Kidney glomerular epithelial cell (primary cell): ENCODE data around the gene SERPINB11.
"Not testable (repeated sequence)": the region's sequence is repeated elsewhere in the genome, so short reads cannot be mapped to it uniquely, and the experiment has no call there.

ENCODE experiments used
- DNase-seq: peaks from one replicate; lab custom pipeline; 2025; lab: John Stamatoyannopoulos, UW

The SERPINB11 gene

DNA sequence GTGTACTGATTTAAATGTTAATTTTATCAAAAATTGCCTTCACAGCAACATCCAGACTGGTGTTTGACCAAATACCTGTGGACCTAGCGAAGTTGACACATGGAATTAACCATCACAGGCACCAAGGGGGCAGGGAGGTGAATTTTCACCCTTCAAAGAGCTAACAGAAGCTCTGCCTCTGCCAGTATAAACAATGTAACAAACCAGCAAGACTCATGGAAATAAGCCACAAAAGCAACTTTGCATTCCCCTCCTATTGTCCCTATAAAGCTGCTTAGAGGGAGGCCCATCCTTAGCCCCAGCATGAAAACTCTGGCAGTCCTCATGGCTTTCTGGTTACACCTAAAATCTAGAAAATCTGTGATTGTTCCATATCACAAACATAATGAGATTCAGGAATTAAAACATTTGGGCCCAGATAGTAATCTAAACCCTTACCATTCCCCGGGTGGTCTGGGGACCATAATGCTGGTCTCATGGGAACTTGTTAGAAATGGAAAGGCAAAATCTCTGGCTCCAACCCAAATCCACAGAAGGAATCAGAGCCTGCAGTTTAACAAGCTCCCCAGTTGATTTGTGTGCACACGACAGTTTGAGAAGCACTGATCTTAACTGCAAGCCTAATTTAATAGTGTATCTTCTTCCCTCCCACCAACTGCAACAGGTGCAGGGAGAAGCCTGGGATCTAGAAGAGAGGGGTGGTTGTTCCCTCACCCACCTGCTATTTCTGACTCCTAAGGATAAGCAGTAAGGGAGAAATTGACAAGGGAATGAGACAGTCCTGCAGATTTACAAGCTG lies 23.1 kb downstream of the SERPINB11 start:
- no peak for DNase-seq

DNA sequence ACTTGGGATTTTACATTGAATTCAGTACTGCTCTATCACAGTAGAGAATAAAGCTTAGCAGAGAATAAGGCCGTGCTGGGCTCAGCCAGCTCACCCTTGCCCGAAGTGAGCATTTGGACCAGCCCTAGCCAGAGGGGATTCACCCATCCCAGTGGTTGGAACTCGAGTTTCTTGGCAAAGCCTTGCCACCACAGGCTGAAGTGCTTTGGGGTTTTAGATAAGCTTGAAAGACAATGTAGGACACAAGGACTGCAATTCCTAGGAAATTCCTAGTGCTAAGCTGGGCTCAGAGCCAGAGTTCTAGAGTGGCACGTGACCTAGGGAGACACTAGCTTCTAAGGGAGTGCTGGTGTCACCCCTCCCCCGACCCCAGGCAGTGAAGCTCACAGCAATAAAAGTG lies 28.0 kb downstream of the SERPINB11 start:
- no peak for DNase-seq

DNA sequence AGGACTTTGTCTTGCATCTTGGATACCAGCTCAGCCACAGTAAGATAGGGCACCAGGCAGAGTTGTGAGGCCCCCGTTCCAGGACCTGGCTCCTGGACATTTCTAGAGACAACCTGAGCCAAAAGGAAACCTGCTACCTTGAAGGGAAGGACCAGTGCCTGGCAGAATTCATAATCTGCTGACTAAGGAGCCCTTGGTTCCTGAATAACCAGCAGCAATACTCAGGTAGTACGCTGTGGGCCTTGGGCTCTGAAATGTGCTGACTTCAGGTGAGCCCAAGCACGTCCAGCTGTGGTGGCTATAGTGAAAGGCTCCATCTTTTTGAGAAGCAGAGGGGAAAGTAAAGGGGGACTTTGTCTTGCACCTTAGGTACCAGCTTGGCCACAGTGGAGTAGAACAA lies 28.5 kb downstream of the SERPINB11 start:
- DNase-seq, result no peak

DNA sequence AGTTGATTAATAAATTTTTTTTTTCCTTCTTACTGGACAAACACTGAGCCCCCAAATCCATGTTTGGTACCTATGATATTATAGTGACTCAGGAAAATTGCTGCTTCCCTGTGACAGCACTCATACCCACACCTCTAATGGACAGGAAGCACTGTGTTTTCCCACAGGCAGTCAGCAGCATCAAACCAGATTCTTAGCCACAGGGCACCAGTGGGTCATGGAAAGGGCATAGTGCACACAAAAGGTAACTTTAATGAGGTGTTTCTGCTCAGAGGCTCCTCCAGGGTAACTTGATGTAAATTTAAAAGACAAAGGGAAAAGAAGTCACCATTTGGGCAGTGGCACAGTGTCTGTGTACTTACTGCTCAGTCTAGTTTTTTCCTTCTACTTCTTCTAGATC lies 34.1 kb downstream of the SERPINB11 start:
- DNase-seq, result peak; percentile 77

GRCh38 chr18:63741769-63742168 lies 39.0 kb downstream of the SERPINB11 start:
- peak; percentile 3 for DNase-seq

- DNase-seq, result no peak
Measured at GRCh38 chr18:63747006-63747405, 44.2 kb downstream of the SERPINB11 start.

GRCh38 chr18:63749489-63749888 lies 46.7 kb downstream of the SERPINB11 start:
- no peak for DNase-seq

DNA sequence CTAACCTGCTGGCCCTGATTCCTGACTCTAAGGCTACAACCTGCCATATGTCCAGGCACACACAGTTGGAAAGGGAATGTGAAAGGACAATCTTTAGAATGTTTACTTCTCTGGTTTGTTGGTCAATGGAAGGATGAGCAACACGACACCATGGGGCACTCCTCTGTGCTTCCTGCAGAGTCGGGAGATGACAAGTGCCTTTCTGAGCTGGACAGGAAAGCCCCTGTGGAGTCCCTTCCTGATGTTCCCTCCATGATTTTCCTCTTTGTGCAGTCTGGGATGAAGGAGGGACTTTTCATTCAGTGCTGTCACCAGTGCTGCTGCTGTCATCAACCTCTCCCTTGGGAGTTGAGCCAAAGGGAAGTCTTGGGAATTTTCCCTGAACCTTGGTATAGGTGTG lies 49.9 kb downstream of the SERPINB11 start:
- no peak for DNase-seq

- DNase-seq, result no peak
Measured at GRCh38 chr18:63753676-63754075, 50.9 kb downstream of the SERPINB11 start.

DNA sequence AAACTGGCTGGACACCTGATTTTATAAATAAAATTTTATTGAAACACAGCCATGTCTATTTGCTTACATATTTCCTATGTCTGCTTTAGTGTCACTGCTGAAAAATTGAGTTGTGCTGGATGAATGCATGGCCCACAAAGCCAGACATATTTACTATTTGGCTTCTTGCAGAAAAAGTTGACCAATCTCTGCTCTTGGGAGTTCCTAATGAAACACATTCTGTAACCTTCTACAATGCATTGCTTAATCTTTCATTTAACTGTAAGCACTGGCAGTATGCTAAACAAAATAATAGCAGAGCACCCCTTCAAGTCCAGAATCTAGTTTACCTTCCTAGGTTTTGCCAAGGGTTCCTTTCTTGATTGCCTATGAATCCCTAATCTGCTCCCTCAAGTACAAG lies 54.8 kb downstream of the SERPINB11 start:
- no peak for DNase-seq

GRCh38 chr18:63758615-63759240 lies 56.0 kb downstream of the SERPINB11 start:
- peak; percentile 82 for DNase-seq

GRCh38 chr18:63759786-63760185 lies 57.0 kb downstream of the SERPINB11 start:
- DNase-seq, result not testable (repeated sequence)

- DNase-seq, result peak; percentile 44
Measured at GRCh38 chr18:63762518-63762917, 59.8 kb downstream of the SERPINB11 start.

DNA sequence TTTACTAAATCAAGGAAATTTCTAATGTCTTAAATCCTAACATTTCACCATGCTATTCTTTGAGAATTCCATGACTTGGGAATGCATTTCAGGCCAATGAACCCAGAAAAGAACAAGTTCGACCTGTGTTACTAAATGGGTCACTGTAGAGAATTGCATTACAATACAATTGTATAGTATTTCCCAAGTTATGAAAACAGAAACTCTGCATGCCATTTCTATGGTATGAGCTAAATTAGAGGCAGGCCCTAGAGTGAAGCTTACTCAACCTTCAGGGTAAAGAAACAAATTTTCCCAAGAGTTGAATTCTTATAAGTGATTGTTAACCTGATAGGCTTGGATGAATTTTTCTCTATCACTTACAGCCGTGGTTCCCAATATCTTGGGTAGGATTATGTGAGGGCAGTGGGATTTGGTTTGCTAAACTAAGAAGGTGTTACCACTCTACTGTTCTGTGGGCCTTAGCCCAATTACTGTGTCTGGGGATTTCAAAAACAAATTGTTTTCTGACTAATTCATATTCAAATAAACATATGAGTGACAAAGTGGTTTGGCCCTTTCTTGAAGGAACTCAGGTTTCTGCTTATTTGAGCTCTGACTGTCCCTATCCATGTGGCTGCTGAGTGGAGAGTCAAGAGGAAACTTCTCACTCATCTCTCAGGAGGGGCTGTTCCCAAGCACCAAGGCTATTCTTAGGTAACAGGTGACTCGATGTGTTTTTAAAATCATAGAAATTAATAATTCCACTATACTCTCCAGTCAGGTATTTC lies 61.3 kb downstream of the SERPINB11 start:
- DNase-seq, result no peak

- DNase-seq, result no peak
Measured at GRCh38 chr18:63765837-63766236, 63.1 kb downstream of the SERPINB11 start.
